ENCODE data around the gene MYOD1.

GRCh38 chr11:17763703-17764102 lies 44.3 kb downstream of the MYOD1 start:
- no peak for TF ChIP-seq TCF12 (IDR thresholded peaks at IDR 0.05; ENCODE audit: low read depth)
- no peak for TF ChIP-seq TAF1 (IDR thresholded peaks at IDR 0.05; ENCODE audit: low read depth)
- no peak for TF ChIP-seq REST (IDR thresholded peaks at IDR 0.05; ENCODE audit: low read depth)
- TF ChIP-seq CEBPB (IDR thresholded peaks at IDR 0.05) = no peak
- TF ChIP-seq NFIC (IDR thresholded peaks at IDR 0.05) = no peak
- no peak for TF ChIP-seq YY1 (IDR thresholded peaks at IDR 0.05; ENCODE audit: low read depth)

Data from Ishikawa (cell line).